EH (cell line): ENCODE results near the gene SETD2.
"Not testable (repeated sequence)": the region's sequence is repeated elsewhere in the genome, so short reads cannot be mapped to it uniquely, and the experiment has no call there.

ENCODE experiments used
- DNase-seq: peaks from one replicate; pipeline ENCODE4 v3.0.0-alpha.2; 2015; ENCODE audit warnings: low read depth

Gene SETD2

GRCh38 chr3:47152578-47152977, 11.3 kb downstream of the SETD2 start:
- no peak for DNase-seq

GRCh38 chr3:47151836-47152235, 12.1 kb downstream of the SETD2 start:
- DNase-seq, result no peak

GRCh38 chr3:47149339-47149933, 14.5 kb downstream of the SETD2 start:
- no peak for DNase-seq

- DNase-seq, result no peak
Observed at GRCh38 chr3:47145272-47145671, 18.6 kb downstream of the SETD2 start.

GRCh38 chr3:47143068-47143467, 20.8 kb downstream of the SETD2 start:
- no peak for DNase-seq

GRCh38 chr3:47142536-47142935, 21.4 kb downstream of the SETD2 start:
- DNase-seq, result not testable (repeated sequence)

GRCh38 chr3:47140973-47141461, 22.9 kb downstream of the SETD2 start:
- DNase-seq, result not testable (repeated sequence)

- DNase-seq, result not testable (repeated sequence)
Observed at GRCh38 chr3:47140553-47140952, 23.4 kb downstream of the SETD2 start.

GRCh38 chr3:47134311-47134710, 29.6 kb downstream of the SETD2 start:
- no peak for DNase-seq

- no peak for DNase-seq
Observed at GRCh38 chr3:47133641-47134040, 30.3 kb downstream of the SETD2 start.

- no peak for DNase-seq
Observed at GRCh38 chr3:47130557-47130956, 33.4 kb downstream of the SETD2 start.

- no peak for DNase-seq
Observed at GRCh38 chr3:47128137-47128536, 35.8 kb downstream of the SETD2 start.

- no peak for DNase-seq
Observed at GRCh38 chr3:47123857-47124256, 40.1 kb downstream of the SETD2 start.

- DNase-seq, result peak; percentile 24
Observed at GRCh38 chr3:47121409-47121808, 42.5 kb downstream of the SETD2 start.

GRCh38 chr3:47120138-47120537, 43.8 kb downstream of the SETD2 start:
- DNase-seq, result no peak

GRCh38 chr3:47119387-47119786, 44.5 kb downstream of the SETD2 start:
- not testable (repeated sequence) for DNase-seq

- DNase-seq, result no peak
Observed at GRCh38 chr3:47117807-47118364, 46.0 kb downstream of the SETD2 start.

GRCh38 chr3:47115524-47115923, 48.4 kb downstream of the SETD2 start:
- DNase-seq, result not testable (repeated sequence)

GRCh38 chr3:47113669-47114365, 50.1 kb downstream of the SETD2 start:
- DNase-seq, result peak; percentile 88

GRCh38 chr3:47112997-47113396, 50.9 kb downstream of the SETD2 start:
- no peak for DNase-seq

- no peak for DNase-seq
Observed at GRCh38 chr3:47109393-47109792, 54.5 kb downstream of the SETD2 start.

GRCh38 chr3:47108546-47108945, 55.4 kb downstream of the SETD2 start:
- peak; percentile 71 for DNase-seq

- DNase-seq, result no peak
Observed at GRCh38 chr3:47104259-47104658, 59.7 kb downstream of the SETD2 start.
